Hepatocyte (in vitro differentiated cells): ENCODE results near the gene KCNMA1. TPM values are rescaled to one million over a fixed set of nuclear protein-coding genes. Genes with fewer than 3 reads are reported as not detected.

Experiments used
- DNase-seq: peaks from one replicate; pipeline ENCODE4 v3.0.0-alpha.2; 2016; ENCODE audit warnings: low spot score
- H2AFZ ChIP-seq: fragments of 200-600 bp; sonication (generic); 2 replicates; pipeline ENCODE4 v1.6.0; 2016; ENCODE audit warnings: antibody characterized with exemption, mild to moderate bottlenecking
- H3K27ac ChIP-seq: fragments of 200-600 bp; sonication (generic); 2 replicates; pipeline ENCODE4 v1.5.1; 2016; ENCODE audit warnings: mild to moderate bottlenecking
- H3K27me3 ChIP-seq: fragments of 200-600 bp; sonication (generic); 2 replicates; pipeline ENCODE4 v1.6.1; 2016
- H3K36me3 ChIP-seq: fragments of 200-600 bp; sonication (generic); replicated peaks from 2 replicates; pipeline ENCODE4 v1.5.1; 2016; ENCODE audit warnings: low read depth; ENCODE audit not compliant: insufficient read depth
- H3K4me1 ChIP-seq: fragments of 200-600 bp; sonication (generic); 2 replicates; pipeline ENCODE4 v1.5.1; 2016; ENCODE audit warnings: mild to moderate bottlenecking, moderate library complexity; ENCODE audit not compliant: insufficient read depth
- H3K4me2 ChIP-seq: fragments of 200-600 bp; sonication (generic); 2 replicates; pipeline ENCODE4 v1.6.0; 2016
- H3K4me3 ChIP-seq: fragments of 200-600 bp; sonication (generic); 2 replicates; pipeline ENCODE4 v1.5.1; 2016; ENCODE audit warnings: mild to moderate bottlenecking
- H3K79me2 ChIP-seq: fragments of 200-600 bp; sonication (generic); 2 replicates; pipeline ENCODE4 v1.6.0; 2017; ENCODE audit warnings: mild to moderate bottlenecking
- H3K9me2 ChIP-seq: fragments of 200-600 bp; sonication (generic); replicated peaks from 2 replicates; pipeline ENCODE4 v1.6.0; 2017; ENCODE audit warnings: mild to moderate bottlenecking; ENCODE audit not compliant: insufficient read depth
- H3K9me3 ChIP-seq: fragments of 200-600 bp; sonication (generic); 2 replicates; pipeline ENCODE4 v1.5.1; 2016; ENCODE audit warnings: low read depth, mild to moderate bottlenecking
- H4K20me1 ChIP-seq: fragments of 200-600 bp; sonication (generic); 2 replicates; pipeline ENCODE4 v1.6.0; 2016; ENCODE audit warnings: mild to moderate bottlenecking; ENCODE audit not compliant: insufficient read depth, poor library complexity, severe bottlenecking
- CTCF ChIP-seq: fragments of 200-600 bp; sonication (generic); IDR thresholded peaks from 2 replicates; pipeline ENCODE4 v1.5.1; 2016; ENCODE audit warnings: antibody characterized with exemption, mild to moderate bottlenecking; ENCODE audit not compliant: poor library complexity
- EZH2 ChIP-seq: fragments of 200-600 bp; sonication (generic); IDR thresholded peaks from 2 replicates; pipeline ENCODE4 v1.6.1; 2016; ENCODE audit warnings: antibody characterized with exemption, mild to moderate bottlenecking, borderline replicate concordance
- EZH2phosphoT487 ChIP-seq: fragments of 200-600 bp; sonication (generic); IDR thresholded peaks from one replicate; pipeline ENCODE4 v1.6.1; 2018; ENCODE audit warnings: antibody characterized with exemption, mild to moderate bottlenecking, low read depth, moderate library complexity; ENCODE audit not compliant: unreplicated experiment, severe bottlenecking
- WGBS: methylation state at CpG from one replicate; pipeline ENCODE4 v1.1.6; 2016; ENCODE audit warnings: low lambda C conversion rate; ENCODE audit errors: missing lambda C conversion rate; 5-methylcytosine and 5-hydroxymethylcytosine counted together
- polyA plus RNA-seq: library from polyadenylated mRNA; unstranded; fragments of >200 nt; fragmentation: Nextera tagmentation; extraction: Ambion mirVana; gene quantifications from 2 replicates; pipeline ENCODE4 v1.2.1, GENCODE V29; 2016
- total RNA-seq: library from RNA; depleted of rRNA; stranded (reverse); fragments of >200 nt; gene quantifications from 2 replicates; pipeline ENCODE4 v1.2.3, GENCODE V29; 2014

KCNMA1 gene
- total and polyA plus RNA-seq, 2 experiments from 2014 or later, result 42.6 to 73.3 TPM

- Histone ChIP-seq H3K4me3 (no peak overlapping the region), H3K36me3 (no peaks in the 10 kb centered on the region), H3K4me2 (no peak overlapping the region), H3K9me2 (no peaks in the 10 kb centered on the region), H2AFZ (no peak overlapping the region), H3K4me1 (peaks cover 13% of the 10 kb centered on the region), H4K20me1 (no peaks in the 10 kb centered on the region), H3K9me3 (no peaks in the 10 kb centered on the region), H3K27me3 (peaks cover 4% of the 10 kb centered on the region), H3K79me2 (no peaks in the 10 kb centered on the region), H3K27ac (no peak overlapping the region)
- no peak for DNase-seq
- TF ChIP-seq CTCF (no peak), EZH2 (no peak), EZH2phosphoT487 (no peak)
- 46% methylated on average over 2 of the region's 2 CpGs for WGBS
These were observed 355.4 kb downstream of the KCNMA1 start for GRCh38 chr10:77282163-77282562.

DNA sequence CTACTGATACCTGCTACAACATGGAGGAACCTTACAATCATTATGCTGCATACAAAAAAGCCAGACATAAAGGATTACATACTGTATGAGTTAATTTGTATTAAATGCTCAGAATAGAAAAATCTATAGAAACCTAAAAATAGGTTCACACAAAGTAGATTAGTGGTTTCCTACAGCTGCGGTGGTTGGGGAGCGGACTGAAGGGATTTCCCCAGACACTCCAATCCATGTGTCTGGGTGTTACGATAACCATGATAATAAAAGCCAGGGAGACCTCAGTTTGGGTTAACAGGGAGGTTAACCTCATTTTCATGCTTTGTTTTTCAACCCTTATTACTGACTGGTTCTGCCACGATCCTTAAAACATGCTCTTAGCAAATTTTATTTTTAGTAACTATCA is 355.9 kb downstream of the KCNMA1 start:
- Histone ChIP-seq H3K4me2 (no peak overlapping the region), H3K27me3 (peaks cover 4% of the 10 kb centered on the region), H3K36me3 (no peaks in the 10 kb centered on the region), H3K9me2 (no peaks in the 10 kb centered on the region), H3K79me2 (no peaks in the 10 kb centered on the region), H3K4me3 (no peak overlapping the region), H2AFZ (no peak overlapping the region), H4K20me1 (no peaks in the 10 kb centered on the region), H3K27ac (no peak overlapping the region), H3K4me1 (peaks cover 8% of the 10 kb centered on the region), H3K9me3 (no peaks in the 10 kb centered on the region)
- no peak for TF ChIP-seq EZH2
- TF ChIP-seq CTCF, result no peak
- no peak for TF ChIP-seq EZH2phosphoT487
- no peak for DNase-seq
- 55% methylated on average over 4 of the region's 4 CpGs for WGBS

- Histone ChIP-seq H3K9me2 (no peaks in the 10 kb centered on the region), H3K4me2 (no peak overlapping the region), H3K4me1 (no peaks in the 10 kb centered on the region), H3K4me3 (no peak overlapping the region), H3K27me3 (peaks cover 4% of the 10 kb centered on the region), H3K79me2 (no peaks in the 10 kb centered on the region), H3K36me3 (no peaks in the 10 kb centered on the region), H4K20me1 (no peaks in the 10 kb centered on the region), H3K9me3 (no peaks in the 10 kb centered on the region), H3K27ac (no peak overlapping the region), H2AFZ (no peak overlapping the region)
- no peak for DNase-seq
- TF ChIP-seq EZH2phosphoT487 (no peak), EZH2 (no peak), CTCF (no peak)
- WGBS, result 77% methylated on average over 4 of the region's 4 CpGs
These were observed 358.4 kb downstream of the KCNMA1 start for GRCh38 chr10:77279207-77279606.
